Measurements from ENCODE around the gene MT1F.

- TF ChIP-seq POLR2AphosphoS5 (IDR thresholded peaks at IDR 0.05; ENCODE audit: low read depth, low read length) (peak; percentile 92), ELF1 (IDR thresholded peaks at IDR 0.05; ENCODE audit: borderline replicate concordance, low read depth) (no peak), SIN3A (IDR thresholded peaks at IDR 0.05; ENCODE audit: low read depth) (peak; percentile 50; the same call in 1 of the 2 replicates), POLR2A (IDR thresholded peaks at IDR 0.05; ENCODE audit: borderline replicate concordance, extremely low read depth, insufficient read depth, insufficient read length) (peak; percentile 95)
- TF ChIP-seq, protein P1, sequence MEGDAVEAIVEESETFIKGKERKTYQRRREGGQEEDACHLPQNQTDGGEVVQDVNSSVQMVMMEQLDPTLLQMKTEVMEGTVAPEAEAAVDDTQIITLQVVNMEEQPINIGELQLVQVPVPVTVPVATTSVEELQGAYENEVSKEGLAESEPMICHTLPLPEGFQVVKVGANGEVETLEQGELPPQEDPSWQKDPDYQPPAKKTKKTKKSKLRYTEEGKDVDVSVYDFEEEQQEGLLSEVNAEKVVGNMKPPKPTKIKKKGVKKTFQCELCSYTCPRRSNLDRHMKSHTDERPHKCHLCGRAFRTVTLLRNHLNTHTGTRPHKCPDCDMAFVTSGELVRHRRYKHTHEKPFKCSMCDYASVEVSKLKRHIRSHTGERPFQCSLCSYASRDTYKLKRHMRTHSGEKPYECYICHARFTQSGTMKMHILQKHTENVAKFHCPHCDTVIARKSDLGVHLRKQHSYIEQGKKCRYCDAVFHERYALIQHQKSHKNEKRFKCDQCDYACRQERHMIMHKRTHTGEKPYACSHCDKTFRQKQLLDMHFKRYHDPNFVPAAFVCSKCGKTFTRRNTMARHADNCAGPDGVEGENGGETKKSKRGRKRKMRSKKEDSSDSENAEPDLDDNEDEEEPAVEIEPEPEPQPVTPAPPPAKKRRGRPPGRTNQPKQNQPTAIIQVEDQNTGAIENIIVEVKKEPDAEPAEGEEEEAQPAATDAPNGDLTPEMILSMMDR (IDR thresholded peaks at IDR 0.05 in 2 of 3, conservative IDR thresholded peaks at IDR 0.05 in 1 of 3; ENCODE audit: borderline replicate concordance in 1 of 3, insufficient read depth in 1 of 3, low read depth in 2 of 3, low read length in 2 of 3), result no peak
These were observed 24.4 kb downstream of the MT1F start, which contains the start of gene MT1X for GRCh38 chr16:56681939-56682702.

All from HCT116 (cell line).